Measurements from ENCODE around the gene TDRD7. TPM values are rescaled to one million over a fixed set of nuclear protein-coding genes. Genes with fewer than 3 reads are reported as not detected.

TDRD7 gene, protein sequence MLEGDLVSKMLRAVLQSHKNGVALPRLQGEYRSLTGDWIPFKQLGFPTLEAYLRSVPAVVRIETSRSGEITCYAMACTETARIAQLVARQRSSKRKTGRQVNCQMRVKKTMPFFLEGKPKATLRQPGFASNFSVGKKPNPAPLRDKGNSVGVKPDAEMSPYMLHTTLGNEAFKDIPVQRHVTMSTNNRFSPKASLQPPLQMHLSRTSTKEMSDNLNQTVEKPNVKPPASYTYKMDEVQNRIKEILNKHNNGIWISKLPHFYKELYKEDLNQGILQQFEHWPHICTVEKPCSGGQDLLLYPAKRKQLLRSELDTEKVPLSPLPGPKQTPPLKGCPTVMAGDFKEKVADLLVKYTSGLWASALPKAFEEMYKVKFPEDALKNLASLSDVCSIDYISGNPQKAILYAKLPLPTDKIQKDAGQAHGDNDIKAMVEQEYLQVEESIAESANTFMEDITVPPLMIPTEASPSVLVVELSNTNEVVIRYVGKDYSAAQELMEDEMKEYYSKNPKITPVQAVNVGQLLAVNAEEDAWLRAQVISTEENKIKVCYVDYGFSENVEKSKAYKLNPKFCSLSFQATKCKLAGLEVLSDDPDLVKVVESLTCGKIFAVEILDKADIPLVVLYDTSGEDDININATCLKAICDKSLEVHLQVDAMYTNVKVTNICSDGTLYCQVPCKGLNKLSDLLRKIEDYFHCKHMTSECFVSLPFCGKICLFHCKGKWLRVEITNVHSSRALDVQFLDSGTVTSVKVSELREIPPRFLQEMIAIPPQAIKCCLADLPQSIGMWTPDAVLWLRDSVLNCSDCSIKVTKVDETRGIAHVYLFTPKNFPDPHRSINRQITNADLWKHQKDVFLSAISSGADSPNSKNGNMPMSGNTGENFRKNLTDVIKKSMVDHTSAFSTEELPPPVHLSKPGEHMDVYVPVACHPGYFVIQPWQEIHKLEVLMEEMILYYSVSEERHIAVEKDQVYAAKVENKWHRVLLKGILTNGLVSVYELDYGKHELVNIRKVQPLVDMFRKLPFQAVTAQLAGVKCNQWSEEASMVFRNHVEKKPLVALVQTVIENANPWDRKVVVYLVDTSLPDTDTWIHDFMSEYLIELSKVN
- 10 to 100 TPM in 2 of 3 donors, 1 to 10 TPM in 1; 9.8 to 16.4 (median 16.3) TPM for total RNA-seq
- total RNA-seq (2013) = 30.6 TPM

DNA sequence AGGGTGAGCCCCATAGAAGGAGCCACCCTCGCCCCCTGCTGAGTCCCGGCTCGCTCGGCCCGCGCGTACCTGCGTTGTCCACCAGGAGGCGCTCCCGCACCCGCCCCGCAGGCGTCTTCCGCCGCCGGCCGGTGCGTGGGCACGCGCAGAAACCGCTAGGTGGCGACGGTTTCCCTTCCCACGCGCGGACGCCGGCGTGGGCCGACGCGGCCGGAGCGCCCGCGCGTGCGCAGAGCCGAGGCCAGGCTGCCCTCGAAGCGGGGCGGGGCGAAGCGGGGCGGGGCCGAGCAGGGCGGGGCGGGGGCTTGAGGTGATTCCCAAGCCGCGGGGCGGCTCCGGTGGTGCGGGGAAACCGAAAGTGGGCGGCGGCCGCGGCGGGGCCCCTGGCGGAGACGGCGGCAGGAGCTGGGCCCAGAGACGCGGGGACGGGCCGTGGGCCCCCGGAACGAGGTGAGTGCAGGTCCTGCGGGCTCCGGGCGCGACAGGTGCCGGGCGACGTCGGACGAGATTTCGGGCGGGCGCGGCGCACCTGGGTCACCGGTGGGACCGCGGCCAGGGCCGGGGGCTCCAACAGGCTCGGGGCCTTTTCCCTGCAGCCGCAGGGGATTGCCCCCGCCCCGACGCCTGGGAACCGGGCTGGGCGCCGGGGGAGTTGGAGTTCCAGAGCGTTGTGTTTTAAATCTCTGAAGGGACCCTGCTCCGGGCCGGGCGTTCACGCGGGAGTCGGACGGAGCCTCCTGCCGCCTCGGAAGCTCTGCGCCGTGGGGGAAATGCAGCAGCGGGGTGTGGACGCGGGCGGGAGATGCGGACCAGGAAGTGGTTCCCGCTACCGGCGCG is at the start of gene TDRD7:
Gene TDRD7 (plus strand): TSS at position 308 of the 837 bp plus-strand sequence. CDS start 16,370 bp downstream, outside the sequence.
- H3K27me3 ChIP-seq (ENCODE audit: control insufficient read depth, insufficient read depth, low read length) = peaks cover 2% of the 10 kb centered on the region
- no peaks in the 10 kb centered on the region for H3K36me3 ChIP-seq (ENCODE audit: control insufficient read depth, insufficient read depth, low read length)
- peak; percentile 100 for TF ChIP-seq CTCF (IDR thresholded peaks at IDR 0.05)
- H3K4me3 ChIP-seq (ENCODE audit: low read length) = peak within 1 kb of the TSS; percentile 88
- peaks cover 12% of the 10 kb centered on the region for H3K4me1 ChIP-seq (ENCODE audit: control insufficient read depth, insufficient read depth, low read length)
- DNase-seq (peak; percentile 92 to 98), ATAC-seq (peak; percentile 90 to 97 (median 92))
- peak within 1 kb of the TSS; percentile 92 for H3K4me3 Mint-ChIP-seq
- no peaks in the 10 kb centered on the region for H3K36me3 Mint-ChIP-seq
- peaks cover 38 to 39% of the 10 kb centered on the region in 2 donors for H3K4me1 Mint-ChIP-seq
- peaks cover 14 to 20% of the 10 kb centered on the region in 2 donors for H3K27me3 Mint-ChIP-seq (ENCODE audit: low read depth in 2 of 2)
- no peaks in the 10 kb centered on the region for H3K9me3 Mint-ChIP-seq
- H3K27ac ChIP-seq (ENCODE audit: low read length) = peak within 1 kb of the TSS; percentile 87
- H3K9me3 ChIP-seq (ENCODE audit: control insufficient read depth, insufficient read depth, low read length) = no peaks in the 10 kb centered on the region
- intact Hi-C loops (cut with micrococcal nuclease) = loop anchor here (1.0 to 2.0 kb wide), 2 partner anchors 186 to 203 kb away; no protein-coding TSS in a partner anchor
- peak within 1 kb of the TSS; percentile 84 to 88 for H3K27ac Mint-ChIP-seq
- WGBS (ENCODE audit: insufficient coverage) = under 1% methylated on average over 115 of the region's 115 CpGs

- Histone ChIP-seq H3K36me3 (ENCODE audit: control insufficient read depth, insufficient read depth, low read length) (no peaks in the 10 kb centered on the region), H3K4me3 (ENCODE audit: low read length) (no peak overlapping the region), H3K27me3 (ENCODE audit: control insufficient read depth, insufficient read depth, low read length) (no peaks in the 10 kb centered on the region), H3K27ac (ENCODE audit: low read length) (no peak overlapping the region), H3K4me1 (ENCODE audit: control insufficient read depth, insufficient read depth, low read length) (peaks cover 9% of the 10 kb centered on the region), H3K9me3 (ENCODE audit: control insufficient read depth, insufficient read depth, low read length) (no peaks in the 10 kb centered on the region)
- no peak for DNase-seq
- no peaks in the 10 kb centered on the region for H3K9me3 Mint-ChIP-seq
- no peaks in the 10 kb centered on the region for H3K4me1 Mint-ChIP-seq
- no peak overlapping the region for H3K4me3 Mint-ChIP-seq
- H3K27ac Mint-ChIP-seq = no peak overlapping the region
- no peak for ATAC-seq
- intact Hi-C loops (cut with micrococcal nuclease) = no loop called here
- H3K27me3 Mint-ChIP-seq (ENCODE audit: low read depth in 2 of 2) = no peaks in the 10 kb centered on the region
- no peak for TF ChIP-seq CTCF (IDR thresholded peaks at IDR 0.05)
- H3K36me3 Mint-ChIP-seq = no peaks in the 10 kb centered on the region
- 98% methylated on average over 5 of the region's 5 CpGs for WGBS (ENCODE audit: insufficient coverage)
Observed at GRCh38 chr9:97362777-97363545, 48.9 kb upstream of the TDRD7 start.

GRCh38 chr9:97363661-97364299 is 48.1 kb upstream of the TDRD7 start:
- peaks cover 0 to 3% of the 10 kb centered on the region in 2 donors for H3K9me3 Mint-ChIP-seq
- Histone ChIP-seq H3K27ac (ENCODE audit: low read length) (no peak overlapping the region), H3K27me3 (ENCODE audit: control insufficient read depth, insufficient read depth, low read length) (no peaks in the 10 kb centered on the region), H3K4me3 (ENCODE audit: low read length) (no peak overlapping the region), H3K36me3 (ENCODE audit: control insufficient read depth, insufficient read depth, low read length) (no peaks in the 10 kb centered on the region), H3K4me1 (ENCODE audit: control insufficient read depth, insufficient read depth, low read length) (peaks cover 9% of the 10 kb centered on the region), H3K9me3 (ENCODE audit: control insufficient read depth, insufficient read depth, low read length) (no peaks in the 10 kb centered on the region)
- TF ChIP-seq CTCF (IDR thresholded peaks at IDR 0.05) = no peak
- H3K27me3 Mint-ChIP-seq (ENCODE audit: low read depth in 2 of 2) = no peaks in the 10 kb centered on the region
- intact Hi-C loops (cut with micrococcal nuclease) = no loop called here
- H3K4me1 Mint-ChIP-seq = no peaks in the 10 kb centered on the region
- H3K36me3 Mint-ChIP-seq = peaks cover 5% of the 10 kb centered on the region
- H3K27ac Mint-ChIP-seq = no peak overlapping the region
- no peak overlapping the region for H3K4me3 Mint-ChIP-seq
- 89% methylated on average over 11 of the region's 11 CpGs for WGBS (ENCODE audit: insufficient coverage)
- ATAC-seq (no peak), DNase-seq (no peak)
